HG03139 (cell line): ENCODE results near the gene PDE10A.
"Not testable (repeated sequence)": the region's sequence is repeated elsewhere in the genome, so short reads cannot be mapped to it uniquely, and the experiment has no call there.

Experiments
- ATAC-seq: cut with Tn5 transposase; IDR thresholded peaks from one replicate; pipeline ENCODE4 v1.9.1; 2021; ENCODE audit not compliant: unreplicated experiment

The PDE10A gene

DNA sequence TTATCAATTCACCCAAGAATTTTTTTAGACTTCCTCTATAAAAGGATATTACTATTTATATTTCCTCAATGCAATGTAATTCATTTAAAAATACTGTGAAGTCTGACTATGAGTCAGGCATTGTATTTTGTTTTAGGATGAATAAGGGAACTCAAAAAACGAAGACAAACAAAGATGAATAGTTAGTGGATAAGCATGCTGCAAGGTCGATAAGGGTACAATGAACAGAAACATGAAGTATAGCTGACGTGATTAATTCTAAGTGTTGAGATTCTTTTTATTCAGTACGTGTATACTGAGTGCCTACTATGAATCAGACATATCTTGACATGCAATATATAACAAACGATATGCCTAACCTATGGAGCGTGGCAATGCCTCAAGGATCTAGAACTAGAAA lies 105.4 kb downstream of the PDE10A start:
- ATAC-seq = no peak

DNA sequence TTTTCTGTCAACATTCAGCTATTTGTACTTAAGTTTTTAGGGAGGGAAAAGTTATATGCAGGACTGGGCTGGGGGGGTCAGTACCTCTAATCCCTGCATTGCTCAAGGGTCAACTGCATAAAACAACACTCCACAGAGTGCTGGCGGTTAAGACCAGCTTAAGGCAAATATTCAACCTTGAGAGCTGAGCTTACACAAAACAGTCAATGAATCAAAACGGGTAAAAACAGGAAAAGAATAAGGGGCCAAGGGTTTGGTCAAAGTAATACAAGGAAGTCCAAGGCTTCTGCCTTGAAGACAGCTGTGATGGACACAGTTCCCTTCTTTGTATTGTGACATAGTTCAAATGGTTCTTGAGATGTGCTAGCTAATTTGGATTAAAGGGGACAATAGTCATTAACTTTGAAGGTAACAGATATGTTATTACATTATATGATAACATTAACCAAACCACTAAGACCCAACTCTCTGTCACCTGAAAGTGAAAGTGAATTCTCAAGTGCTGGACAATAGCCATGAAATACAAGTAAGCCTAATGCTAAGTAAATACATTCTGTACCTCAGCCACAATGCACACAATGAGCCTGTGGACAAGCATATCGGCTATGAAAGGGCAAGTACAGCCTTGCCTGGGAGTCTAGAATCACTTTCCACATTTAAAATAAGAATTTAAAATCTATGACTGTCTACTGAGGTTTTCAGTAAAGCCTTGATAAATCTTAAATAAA lies 106.8 kb downstream of the PDE10A start:
- ATAC-seq = no peak

DNA sequence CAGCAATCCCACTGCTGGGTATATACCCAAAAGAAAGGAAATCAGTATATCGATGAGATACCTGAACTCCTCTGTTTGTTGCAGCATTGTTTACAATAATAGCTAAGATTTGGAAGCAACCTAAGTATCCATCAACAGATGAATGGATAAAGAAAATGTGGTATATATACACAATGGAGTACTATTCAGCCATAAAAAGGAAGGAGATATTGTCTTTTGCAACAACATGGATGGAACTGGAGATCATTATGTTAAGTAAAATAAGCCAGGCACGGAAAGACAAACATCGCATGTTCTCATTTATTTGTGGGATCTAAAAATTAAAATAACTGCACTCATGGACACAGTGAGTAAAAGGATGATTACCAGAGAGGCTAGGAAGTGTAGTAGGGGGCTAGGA lies 108.4 kb downstream of the PDE10A start:
- not testable (repeated sequence) for ATAC-seq

DNA sequence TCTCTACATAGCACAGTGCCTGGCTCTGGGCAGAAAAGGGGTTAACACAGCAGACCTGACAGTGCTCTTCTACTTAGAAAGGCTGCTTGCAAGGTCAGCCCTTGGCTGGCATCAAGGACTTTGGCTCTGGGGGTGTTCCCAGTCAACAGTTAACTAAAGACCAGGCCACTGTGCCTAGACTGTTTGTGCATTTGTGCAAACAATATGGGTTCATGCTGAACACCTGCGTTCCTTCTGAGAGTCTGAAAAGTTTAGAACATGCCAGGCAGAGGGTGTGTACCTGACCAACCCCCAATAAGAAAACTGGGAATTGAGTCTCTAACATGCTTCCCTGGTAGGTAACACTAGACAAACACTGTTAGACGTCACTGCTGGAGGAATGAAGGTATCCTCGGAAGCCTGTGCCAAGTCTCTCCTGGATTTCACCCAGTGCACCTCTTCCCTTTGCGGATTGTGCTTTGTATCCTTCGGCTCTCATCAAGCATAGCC lies 110.7 kb downstream of the PDE10A start:
- ATAC-seq = no peak

DNA sequence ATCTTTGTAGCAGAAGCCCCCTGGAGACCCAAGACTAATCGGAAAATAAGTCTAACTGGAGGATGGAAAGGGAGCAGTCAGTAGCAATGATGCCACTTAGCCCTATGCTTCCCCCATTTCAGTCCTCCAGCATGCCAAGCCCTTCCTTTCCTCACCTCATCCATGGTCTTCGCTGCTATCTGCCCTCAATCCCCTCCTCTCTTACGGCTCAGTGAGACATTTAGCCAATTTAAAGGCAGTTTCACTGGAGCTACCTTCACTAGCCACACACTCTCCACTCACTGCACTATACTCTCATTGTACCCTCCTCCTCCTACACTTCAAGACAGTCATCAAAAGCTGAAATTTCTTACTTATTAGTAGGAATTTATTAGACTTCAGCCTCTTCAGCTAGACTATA lies 111.2 kb downstream of the PDE10A start:
- ATAC-seq = no peak

DNA sequence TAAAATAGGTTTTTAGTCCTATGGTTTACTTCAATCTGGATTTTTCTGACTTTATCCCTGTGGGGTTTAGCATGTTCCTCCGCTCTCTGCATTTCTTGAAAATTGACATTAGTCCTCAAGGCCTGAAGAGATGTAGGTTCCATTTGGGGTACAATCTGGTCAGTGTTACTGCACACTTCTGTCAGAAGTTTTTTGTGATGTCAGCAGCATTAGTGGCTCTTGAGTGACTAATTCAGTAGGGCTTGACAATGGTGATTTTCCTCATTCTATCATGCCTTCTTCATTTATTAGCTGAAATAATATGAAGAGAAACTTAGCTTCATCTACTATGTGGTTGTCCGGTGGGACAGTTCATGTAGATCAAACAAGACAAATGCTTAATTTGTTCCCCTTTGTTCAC lies 114.6 kb downstream of the PDE10A start:
- no peak for ATAC-seq

DNA sequence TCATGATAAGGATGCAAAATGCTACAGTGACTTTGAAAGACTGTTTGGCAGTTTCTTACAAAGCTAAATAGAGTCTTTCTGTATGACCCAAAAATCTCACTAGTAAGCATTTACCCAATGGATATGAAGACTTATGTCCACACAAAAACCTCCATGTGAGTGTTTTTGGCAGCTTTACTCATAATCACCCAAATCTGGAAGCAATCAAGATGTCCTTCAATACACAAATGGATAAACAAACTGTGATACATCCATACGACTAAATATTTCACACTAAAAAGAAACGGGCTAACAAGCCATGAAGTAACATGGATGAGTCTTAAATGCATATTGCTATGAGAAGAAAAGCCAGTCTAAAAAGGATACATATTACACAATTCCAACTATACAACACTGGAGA lies 117.2 kb downstream of the PDE10A start:
- no peak for ATAC-seq

DNA sequence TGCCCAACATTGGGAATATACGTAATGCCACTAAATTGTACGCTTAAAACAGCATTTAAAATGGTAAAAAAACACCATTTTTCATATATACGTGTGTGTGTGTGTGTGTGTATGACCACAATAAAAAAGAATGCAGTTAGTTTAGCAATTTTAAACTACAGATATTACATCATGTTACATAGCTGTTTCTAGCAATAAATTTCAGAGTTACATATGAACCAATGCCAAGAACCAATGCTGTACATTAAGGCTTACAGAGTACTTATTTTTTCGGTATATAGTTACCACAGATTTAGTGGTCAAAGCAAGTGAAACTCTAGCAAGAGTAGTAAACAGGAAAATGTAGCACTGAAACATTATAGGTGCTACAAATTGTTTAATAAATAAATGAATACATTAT lies 119.3 kb downstream of the PDE10A start:
- ATAC-seq = no peak

DNA sequence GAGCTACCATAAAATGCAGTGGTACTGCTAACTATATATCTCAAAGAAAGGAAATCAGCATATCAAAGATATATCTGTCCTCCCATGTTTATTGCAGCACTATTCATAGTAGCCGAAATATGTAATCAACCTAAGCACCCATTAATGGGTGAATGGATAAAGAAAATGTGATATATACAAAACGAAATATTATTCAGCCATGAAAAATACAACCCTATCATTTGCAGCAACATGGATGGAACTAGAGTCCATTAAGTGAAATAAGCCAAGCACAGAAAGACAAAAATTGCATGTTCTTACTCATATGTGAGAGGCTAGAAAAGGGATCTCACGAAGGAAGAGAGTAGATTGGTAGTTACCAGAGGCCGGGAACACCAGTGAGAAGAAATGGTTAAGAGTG lies 126.1 kb downstream of the PDE10A start:
- ATAC-seq = no peak

DNA sequence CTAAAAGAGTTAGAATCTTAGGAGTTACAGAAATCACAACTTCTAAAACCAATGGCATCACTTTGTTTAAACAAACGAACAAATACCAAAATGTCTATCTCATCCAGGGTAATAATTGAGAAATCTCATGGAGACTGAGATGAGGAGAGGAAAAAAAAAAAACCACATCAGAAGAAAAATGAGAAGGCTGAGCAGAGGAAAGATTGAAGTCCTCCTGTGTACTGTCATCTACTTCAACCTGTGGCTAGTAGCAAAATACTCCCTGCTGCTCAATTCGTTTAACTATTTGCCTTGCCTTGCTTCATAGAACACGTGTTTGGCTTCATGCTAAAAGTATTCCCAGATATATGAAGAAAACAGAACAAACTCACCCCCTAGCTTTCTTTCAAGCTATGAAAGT lies 143.7 kb downstream of the PDE10A start:
- no peak for ATAC-seq

DNA sequence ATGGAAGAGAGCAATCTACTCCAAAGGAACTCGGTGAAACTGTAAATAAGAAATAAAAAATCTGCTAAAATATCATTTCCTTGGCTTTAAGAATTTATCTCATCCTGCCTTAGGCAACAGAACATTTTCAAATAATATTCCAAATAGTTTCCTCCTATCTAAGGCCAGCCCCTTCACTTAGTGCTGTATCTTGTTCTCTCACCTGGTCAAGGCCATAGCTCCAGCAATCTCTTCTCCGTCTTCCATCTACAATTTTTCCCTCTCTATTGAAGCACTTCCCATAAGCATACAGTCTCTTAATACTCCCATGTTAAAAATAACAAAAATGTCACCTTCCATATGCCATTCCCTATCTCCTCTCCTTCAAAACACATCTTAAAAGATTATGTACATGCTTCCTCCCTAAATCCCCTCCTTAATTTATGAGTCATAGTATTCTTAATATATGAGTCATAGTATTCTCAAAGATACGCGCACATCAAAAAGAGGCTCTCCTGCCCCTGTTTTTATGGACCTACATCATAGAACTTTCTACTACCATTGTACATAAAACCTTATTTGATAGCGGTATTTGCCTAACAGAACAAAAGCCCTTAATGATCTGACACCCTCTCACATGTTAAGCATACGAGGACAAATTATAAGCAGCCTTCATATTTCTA lies 146.9 kb downstream of the PDE10A start:
- ATAC-seq = no peak

DNA sequence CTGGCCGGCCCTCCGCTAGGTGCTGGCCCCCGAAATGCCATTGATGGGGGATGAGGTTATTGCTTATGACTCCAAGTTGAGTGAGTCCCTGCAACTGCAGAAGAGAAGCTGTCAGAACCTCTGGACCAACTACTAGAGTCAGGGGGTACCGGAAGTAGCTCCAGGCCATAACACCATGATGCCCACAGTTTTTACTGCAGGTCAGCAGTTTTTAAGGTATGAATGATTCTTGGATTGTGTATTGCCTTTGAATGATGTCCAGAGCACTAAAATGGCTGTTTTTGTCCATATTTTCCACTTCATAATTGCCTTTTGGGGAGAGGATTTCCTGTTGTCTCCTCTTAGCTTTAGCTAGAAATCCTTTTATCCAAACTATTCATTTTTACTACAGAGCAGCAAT lies 148.4 kb downstream of the PDE10A start:
- ATAC-seq = no peak

DNA sequence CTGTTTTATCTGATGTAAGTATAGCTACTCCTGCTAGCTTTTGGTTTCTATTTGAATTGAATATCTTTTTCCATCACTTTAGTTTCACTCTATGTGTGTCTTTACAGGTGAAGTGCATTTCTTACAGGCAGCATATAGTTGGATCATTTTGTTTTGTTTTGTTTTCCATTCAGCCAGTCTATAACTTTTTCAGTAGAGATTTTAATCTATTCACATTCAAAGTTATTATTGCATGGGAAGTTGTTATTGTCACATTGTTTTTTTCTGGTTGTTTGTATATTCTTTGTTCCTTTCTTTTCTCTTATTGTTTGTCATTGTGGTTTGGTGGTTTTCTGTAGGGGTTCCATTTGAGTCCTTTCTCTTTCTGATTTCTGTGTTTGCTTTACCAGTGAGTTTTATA lies 151.2 kb downstream of the PDE10A start:
- ATAC-seq = peak; percentile 81

DNA sequence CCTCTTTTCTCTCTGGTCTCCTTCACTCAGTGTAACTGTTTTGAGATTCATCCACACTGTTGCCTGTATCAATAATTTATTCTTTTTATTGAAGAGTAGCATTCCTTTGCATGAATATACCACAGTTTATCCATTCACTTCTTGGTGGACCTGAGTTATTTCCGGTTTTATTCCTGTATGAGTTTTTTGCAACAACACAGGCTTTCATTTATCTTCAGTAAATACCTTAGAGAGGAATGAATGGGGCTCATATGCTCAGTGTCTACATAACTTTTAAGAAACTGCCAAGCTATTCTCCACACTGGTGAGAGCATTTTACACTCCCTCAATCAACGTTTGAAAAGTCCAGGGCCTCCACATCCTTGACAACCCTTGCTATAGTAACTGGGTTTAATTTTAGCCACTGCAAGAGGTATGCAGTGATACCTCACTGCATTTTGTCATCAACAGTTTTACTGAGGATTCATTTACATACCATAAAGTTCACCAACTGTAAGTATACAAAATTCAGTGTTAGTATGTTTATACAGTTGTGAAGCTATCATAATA lies 154.6 kb downstream of the PDE10A start:
- no peak for ATAC-seq

DNA sequence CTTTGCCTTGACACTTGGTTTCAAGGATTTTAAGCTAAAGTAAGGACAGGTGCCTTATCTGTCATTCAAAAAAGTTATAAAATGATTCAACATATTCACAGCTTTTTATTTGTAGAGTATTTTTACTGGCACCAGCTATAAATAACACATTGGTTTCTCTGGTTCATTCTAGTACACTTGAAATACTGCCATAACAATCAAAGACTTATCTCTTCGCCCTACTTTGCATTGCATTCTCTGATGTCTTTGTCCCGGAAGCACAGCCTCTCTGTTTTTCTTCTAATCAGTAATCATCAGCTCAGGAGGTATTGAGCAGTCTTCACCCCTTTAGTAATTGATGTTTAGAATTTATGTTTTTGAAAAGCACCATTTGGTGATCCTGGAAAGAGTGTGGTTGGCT lies 156.4 kb downstream of the PDE10A start:
- ATAC-seq = no peak

DNA sequence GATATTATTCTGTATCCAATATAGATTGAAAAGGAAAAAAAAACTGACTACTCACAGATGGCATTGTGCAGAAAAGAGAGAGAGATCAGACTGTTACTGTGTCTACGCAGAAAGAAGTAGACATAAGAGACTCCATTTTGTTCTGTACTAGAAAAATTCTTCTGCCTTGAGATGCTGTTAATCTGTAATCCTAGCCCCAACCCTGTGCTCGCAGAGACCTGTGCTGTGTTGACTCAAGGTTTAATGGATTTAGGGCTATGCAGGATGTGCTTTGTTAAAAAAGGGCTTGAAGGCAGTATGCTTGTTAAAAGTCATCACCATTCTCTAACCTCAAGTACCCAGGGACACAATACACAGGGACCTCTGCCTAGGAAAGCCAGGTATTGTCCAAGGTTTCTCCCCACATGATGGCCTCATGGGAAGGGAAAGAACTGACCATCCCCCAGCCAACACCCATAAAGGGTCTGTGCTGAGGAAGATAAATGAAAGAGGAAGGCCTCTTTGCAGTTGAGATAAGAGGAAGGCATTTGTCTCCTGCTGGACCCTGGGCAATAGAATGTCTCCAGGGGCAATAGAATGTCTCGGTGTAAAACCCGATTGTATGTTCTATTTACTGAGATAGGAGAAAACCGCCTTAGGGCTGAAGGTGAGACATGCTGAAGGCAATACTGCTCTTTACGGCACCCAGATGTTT lies 162.7 kb downstream of the PDE10A start:
- ATAC-seq = not testable (repeated sequence)

DNA sequence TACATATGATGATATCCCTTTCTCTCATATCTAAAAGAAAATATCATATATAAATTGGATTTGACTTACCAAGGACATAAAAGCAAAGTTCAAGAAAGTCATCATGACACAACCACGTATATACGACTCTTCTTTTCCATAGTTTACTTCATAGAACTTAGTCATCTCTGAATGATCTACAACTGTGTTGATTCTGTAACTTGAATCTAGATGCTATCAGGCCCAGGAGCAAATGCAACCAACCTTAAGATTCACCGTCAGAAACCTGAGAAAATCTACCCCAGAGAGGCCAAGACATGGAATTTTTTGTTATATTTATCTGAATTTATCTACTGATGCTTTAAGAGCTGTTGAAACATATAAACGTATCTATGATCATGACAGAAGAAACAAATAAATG lies 165.6 kb downstream of the PDE10A start:
- ATAC-seq = no peak

DNA sequence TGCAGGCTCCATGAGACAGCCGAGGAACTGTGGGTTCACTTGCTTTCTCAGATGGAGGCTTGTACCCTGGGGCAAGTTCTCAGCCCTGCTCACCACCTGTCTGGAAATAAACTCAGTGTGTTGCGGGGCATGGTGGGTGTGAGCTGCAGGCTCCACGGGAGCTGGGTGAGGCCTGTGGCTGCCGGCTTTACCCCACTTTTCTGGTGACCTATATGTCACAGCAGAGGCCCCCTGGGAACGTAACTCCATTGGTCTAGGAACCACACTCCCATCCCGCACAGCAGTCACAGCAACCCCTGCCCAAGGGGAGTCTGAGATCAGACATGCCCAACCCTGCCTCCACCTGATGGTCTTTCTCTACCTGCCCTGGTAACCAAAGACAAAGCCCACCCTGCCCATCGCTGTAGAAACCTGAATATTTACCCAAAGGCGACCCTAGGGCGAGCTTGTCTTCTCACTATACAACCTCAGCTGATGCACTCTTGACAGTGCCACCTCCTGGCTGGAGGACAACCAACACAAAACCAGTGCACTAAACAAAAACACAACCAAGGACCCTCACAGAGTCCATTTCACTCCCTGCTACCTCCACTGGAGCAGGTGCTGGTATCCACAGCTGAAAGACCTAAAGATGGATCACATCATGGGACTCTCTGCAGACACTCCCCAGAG lies 174.3 kb downstream of the PDE10A start:
- no peak for ATAC-seq

DNA sequence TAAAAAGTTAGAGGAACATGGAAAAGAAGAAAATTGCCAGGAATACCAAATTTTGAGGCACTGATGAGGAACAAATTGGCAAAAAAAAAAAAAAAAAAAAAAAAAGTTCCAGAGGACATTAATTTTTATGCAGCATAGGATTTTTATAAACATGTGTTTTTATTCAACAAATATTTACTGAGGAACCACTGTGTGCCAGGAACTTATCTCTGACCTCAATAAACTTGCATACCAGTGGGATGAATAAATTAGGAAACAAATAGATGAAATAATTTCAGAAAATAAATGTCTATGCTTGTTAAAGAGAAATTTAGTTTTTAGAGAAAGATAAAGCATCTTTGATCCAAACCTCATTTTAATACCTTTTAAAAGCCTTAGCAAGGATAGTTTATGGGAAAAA lies 175.1 kb downstream of the PDE10A start:
- ATAC-seq = no peak

DNA sequence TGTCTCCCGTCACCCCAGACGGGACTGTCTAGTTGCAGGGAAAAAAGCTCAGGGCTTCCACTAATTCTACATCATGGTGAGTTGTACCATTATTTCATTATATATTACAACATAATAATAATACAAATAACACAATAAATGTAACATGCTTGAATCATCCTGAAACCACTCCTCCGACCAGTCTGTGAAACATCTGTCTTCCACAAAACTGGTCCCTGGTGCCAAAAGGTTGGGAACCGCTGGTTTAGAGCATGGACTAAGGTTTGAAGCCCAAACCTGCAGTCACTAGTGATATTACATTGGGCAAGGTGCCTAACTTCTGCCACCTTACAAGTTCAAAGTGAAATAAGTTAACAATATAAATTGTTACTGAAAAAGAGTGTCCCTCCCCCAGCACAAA lies 175.7 kb downstream of the PDE10A start:
- ATAC-seq = no peak
